ENCODE data around the gene SRD5A1. TPM values are rescaled to one million over a fixed set of nuclear protein-coding genes. Genes with fewer than 3 reads are reported as not detected.

Gene SRD5A1
- total RNA-seq, 4 donors from 2014 or later = 0.75 to 4.3 (median 3.3) TPM

DNA sequence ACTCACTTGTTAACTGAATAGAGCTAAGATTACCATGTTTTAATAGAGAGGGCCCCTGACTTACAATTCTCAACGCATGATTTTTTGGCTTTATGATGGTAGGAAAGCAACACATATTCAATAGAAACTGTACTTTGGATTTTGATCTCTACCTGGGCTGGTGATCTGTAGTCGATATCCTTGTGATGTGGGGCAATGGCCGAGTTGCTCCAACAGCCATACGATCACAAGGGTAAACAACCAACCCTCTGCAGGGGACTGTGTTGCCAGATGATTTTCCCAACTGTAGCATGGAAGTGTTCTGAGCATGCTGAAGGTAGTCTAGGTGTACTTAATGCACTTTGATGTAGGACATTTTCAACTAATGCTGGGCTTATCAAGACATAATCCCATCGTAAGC is 36.9 kb upstream of the SRD5A1 start:
- no peak for TF ChIP-seq POLR2A (IDR thresholded peaks at IDR 0.05)
- no peak for TF ChIP-seq CTCF (IDR thresholded peaks at IDR 0.05 in 4 of 5, conservative IDR thresholded peaks at IDR 0.05 in 1 of 5)
- Histone ChIP-seq H3K4me1 (peaks cover 0 to 10% of the 10 kb centered on the region in 2 donors), H3K9me3 (no peaks in the 10 kb centered on the region), H3K36me3 (peaks cover 0 to 45% of the 10 kb centered on the region in 2 donors), H3K4me3 (no peak overlapping the region), H3K27me3 (no peaks in the 10 kb centered on the region), H3K27ac (no peak overlapping the region)
- ATAC-seq = no peak
- in situ Hi-C loops (cut with MboI; ENCODE audit: low sequenced_read_pairs in 4 of 4) = loop anchor here in 3 of 4 donors (25.0 kb wide), 2 partner anchors 709 to 1109 kb away; no protein-coding TSS in a partner anchor
- DNase-seq = no peak
- intact Hi-C loops (cut with DNase I; ENCODE audit: low total_unique reads) = no loop called here

GRCh38 chr5:6597557-6597956 is 35.7 kb upstream of the SRD5A1 start:
- no peaks in the 10 kb centered on the region for H3K9me3 ChIP-seq
- no peaks in the 10 kb centered on the region for H3K27me3 ChIP-seq
- in situ Hi-C loops (cut with MboI; ENCODE audit: low sequenced_read_pairs in 4 of 4) = loop anchor here in 3 of 4 donors (25.0 kb wide), 2 partner anchors 710 to 1110 kb away; no protein-coding TSS in a partner anchor
- H3K36me3 ChIP-seq = peaks cover 0 to 56% of the 10 kb centered on the region in 2 donors
- peak overlapping the region in 2 of 4 donors; percentile 35 to 50 for H3K27ac ChIP-seq
- TF ChIP-seq CTCF (IDR thresholded peaks at IDR 0.05 in 4 of 5, conservative IDR thresholded peaks at IDR 0.05 in 1 of 5) = no peak
- no peak for TF ChIP-seq POLR2A (IDR thresholded peaks at IDR 0.05)
- no peak for DNase-seq
- peaks cover 0 to 10% of the 10 kb centered on the region in 2 donors for H3K4me1 ChIP-seq
- H3K4me3 ChIP-seq = no peak overlapping the region
- intact Hi-C loops (cut with DNase I; ENCODE audit: low total_unique reads) = no loop called here
- ATAC-seq = no peak

- DNase-seq (no peak), ATAC-seq (peak; percentile 66 to 73)
- intact Hi-C loops (cut with DNase I; ENCODE audit: low total_unique reads) = no loop called here
- Histone ChIP-seq H3K27me3 (no peaks in the 10 kb centered on the region), H3K4me1 (peaks cover 0 to 10% of the 10 kb centered on the region in 2 donors), H3K9me3 (no peaks in the 10 kb centered on the region), H3K36me3 (peaks cover 0 to 65% of the 10 kb centered on the region in 2 donors), H3K27ac (peak overlapping the region; percentile 35 to 71 (median 50)), H3K4me3 (no peak overlapping the region)
- in situ Hi-C loops (cut with MboI; ENCODE audit: low sequenced_read_pairs in 4 of 4) = loop anchor here in 3 of 4 donors (25.0 kb wide), 2 partner anchors 711 to 1111 kb away; no protein-coding TSS in a partner anchor
- TF ChIP-seq POLR2A (IDR thresholded peaks at IDR 0.05) (no peak), CTCF (IDR thresholded peaks at IDR 0.05 in 4 of 5, conservative IDR thresholded peaks at IDR 0.05 in 1 of 5) (no peak)
Observed at GRCh38 chr5:6598351-6598900, 34.8 kb upstream of the SRD5A1 start.

- intact Hi-C loops (cut with DNase I; ENCODE audit: low total_unique reads) (no loop called here), in situ Hi-C loops (cut with MboI; ENCODE audit: low sequenced_read_pairs in 4 of 4) (loop anchor here in 3 of 4 donors (25.0 kb wide), 2 partner anchors 712 to 1112 kb away; no protein-coding TSS in a partner anchor)
- Histone ChIP-seq H3K4me3 (no peak overlapping the region), H3K9me3 (no peaks in the 10 kb centered on the region), H3K27me3 (no peaks in the 10 kb centered on the region), H3K4me1 (peaks cover 0 to 10% of the 10 kb centered on the region in 2 donors), H3K36me3 (peaks cover 0 to 78% of the 10 kb centered on the region in 2 donors), H3K27ac (no peak overlapping the region)
- ATAC-seq = no peak
- no peak for DNase-seq
- TF ChIP-seq POLR2A (IDR thresholded peaks at IDR 0.05) (no peak), CTCF (IDR thresholded peaks at IDR 0.05 in 4 of 5, conservative IDR thresholded peaks at IDR 0.05 in 1 of 5) (no peak)
Observed at GRCh38 chr5:6599739-6600138, 33.5 kb upstream of the SRD5A1 start.
